GM23248 (cell line): ENCODE data around the gene EGLN3. TPM values are rescaled to one million over a fixed set of nuclear protein-coding genes. Genes with fewer than 3 reads are reported as not detected.

Experiments used
- DNase-seq: peaks from one replicate; pipeline ENCODE4 v3.0.0-alpha.2; 2015
- H2AFZ ChIP-seq: fragments of 200-600 bp; sonication (generic); 2 replicates; pipeline ENCODE4 v1.6.1; 2016; ENCODE audit warnings: antibody characterized with exemption
- H3F3A ChIP-seq: fragments of 200-600 bp; sonication (generic); 2 replicates; pipeline ENCODE4 v1.6.1; 2016; ENCODE audit warnings: mild to moderate bottlenecking, antibody characterized with exemption, mixed run types; ENCODE audit not compliant: insufficient read depth
- H3K27ac ChIP-seq: fragments of 200-600 bp; sonication (generic); 2 replicates; pipeline ENCODE4 v1.5.1; 2016; ENCODE audit warnings: mild to moderate bottlenecking
- H3K27me3 ChIP-seq: fragments of 200-600 bp; sonication (generic); replicated peaks from 2 replicates; pipeline ENCODE4 v1.6.1; 2016; ENCODE audit warnings: mild to moderate bottlenecking; ENCODE audit not compliant: insufficient read depth
- H3K36me3 ChIP-seq: fragments of 200-600 bp; sonication (generic); 2 replicates; pipeline ENCODE4 v1.6.1; 2016; ENCODE audit warnings: low read depth, mild to moderate bottlenecking
- H3K4me1 ChIP-seq: fragments of 200-600 bp; sonication (generic); 2 replicates; pipeline ENCODE4 v1.6.1; 2016; ENCODE audit warnings: mild to moderate bottlenecking; ENCODE audit not compliant: insufficient read depth
- H3K4me2 ChIP-seq: fragments of 200-600 bp; sonication (generic); one replicate; pipeline ENCODE4 v1.6.1; 2016; ENCODE audit warnings: mild to moderate bottlenecking; ENCODE audit not compliant: unreplicated experiment
- H3K4me3 ChIP-seq: fragments of 200-600 bp; sonication (generic); 2 replicates; pipeline ENCODE4 v1.5.1; 2016; ENCODE audit warnings: mild to moderate bottlenecking
- H3K79me2 ChIP-seq: fragments of 200-600 bp; sonication (generic); 2 replicates; pipeline ENCODE4 v1.6.1; 2016; ENCODE audit warnings: mild to moderate bottlenecking; ENCODE audit not compliant: insufficient read depth
- H3K9ac ChIP-seq: fragments of 200-600 bp; sonication (generic); 2 replicates; pipeline ENCODE4 v1.6.1; 2016; ENCODE audit warnings: mild to moderate bottlenecking
- H3K9me2 ChIP-seq: fragments of 200-600 bp; sonication (generic); 2 replicates; pipeline ENCODE4 v1.6.1; 2016; ENCODE audit warnings: mixed run types, mild to moderate bottlenecking, moderate library complexity; ENCODE audit not compliant: insufficient read depth
- H3K9me3 ChIP-seq: fragments of 200-600 bp; sonication (generic); one replicate; pipeline ENCODE4 v1.6.1; 2017; ENCODE audit warnings: low read depth
- H4K20me1 ChIP-seq: fragments of 200-600 bp; sonication (generic); 2 replicates; pipeline ENCODE4 v1.6.0; 2016; ENCODE audit not compliant: insufficient read depth
- EZH2 ChIP-seq: fragments of 200-600 bp; sonication (generic); IDR thresholded peaks from 2 replicates; pipeline ENCODE4 v1.6.1; 2018; ENCODE audit warnings: antibody characterized with exemption, mild to moderate bottlenecking; ENCODE audit not compliant: insufficient read depth, poor library complexity, severe bottlenecking
- EZH2phosphoT487 ChIP-seq: fragments of 200-600 bp; sonication (generic); IDR thresholded peaks from 2 replicates; pipeline ENCODE4 v1.6.1; 2018; ENCODE audit warnings: antibody characterized with exemption, moderate library complexity, mild to moderate bottlenecking, low read depth; ENCODE audit not compliant: insufficient read depth
- WGBS, 2 experiments: methylation state at CpG; one replicate each; pipeline ENCODE4 v1.1.6; 2015 to 2017; ENCODE audit warnings: low lambda C conversion rate in 2 of 2, low coverage in 1 of 2; ENCODE audit errors: missing lambda C conversion rate in 2 of 2; 5-methylcytosine and 5-hydroxymethylcytosine counted together
- in situ Hi-C: fragments of 300-500 bp; cut with MboI; formaldehyde crosslinking; loops from 2 replicates; pipeline ENCODE4 v1.15.0; 2020
- polyA plus RNA-seq: library from polyadenylated mRNA; unstranded; fragments of >200 nt; fragmentation: Nextera tagmentation; extraction: Ambion mirVana; gene quantifications from 2 replicates; pipeline ENCODE4 v1.2.1, GENCODE V29; 2016
- total RNA-seq: library from RNA; depleted of rRNA; stranded (reverse); fragments of >200 nt; shearing (Covaris generic); gene quantifications from 2 replicates; pipeline ENCODE4 v1.2.3, GENCODE V29; 2014

The EGLN3 gene
- total and polyA plus RNA-seq, 2 experiments from 2014 or later: 0.11 to 0.22 TPM

GRCh38 chr14:33932576-33933345 lies 18.1 kb downstream of the EGLN3 start:
- in situ Hi-C loops: no loop called here
- Histone ChIP-seq H3K9ac (no peak overlapping the region), H3K27me3 (no peaks in the 10 kb centered on the region)

GRCh38 chr14:33932033-33932432 lies 18.8 kb downstream of the EGLN3 start:
- 73 to 75% methylated on average over 3 of the region's 3 CpGs for WGBS, 2 experiments
- TF ChIP-seq EZH2phosphoT487 (no peak), EZH2 (no peak)
- in situ Hi-C loops: no loop called here
- Histone ChIP-seq H3K9ac (no peak overlapping the region), H3K4me1 (no peaks in the 10 kb centered on the region), H3K27me3 (no peaks in the 10 kb centered on the region), H3F3A (no peaks in the 10 kb centered on the region), H3K4me2 (no peak overlapping the region), H2AFZ (no peak overlapping the region), H3K9me2 (no peaks in the 10 kb centered on the region), H3K4me3 (no peak overlapping the region), H3K79me2 (no peaks in the 10 kb centered on the region), H3K36me3 (no peaks in the 10 kb centered on the region), H4K20me1 (no peaks in the 10 kb centered on the region), H3K27ac (no peak overlapping the region), H3K9me3 (no peaks in the 10 kb centered on the region)
- no peak for DNase-seq

More at GRCh38 chr14:33932576-33933345, 18.1 kb downstream of the EGLN3 start:
- no peak overlapping the region for H3K27ac ChIP-seq
- WGBS, 2 experiments: 78 to 79% methylated on average over 4 of the region's 4 CpGs
- H3K36me3 ChIP-seq: no peaks in the 10 kb centered on the region
- no peak for DNase-seq
- no peak overlapping the region for H3K4me3 ChIP-seq
- no peaks in the 10 kb centered on the region for H3K9me3 ChIP-seq
- no peak overlapping the region for H2AFZ ChIP-seq
- H4K20me1 ChIP-seq: no peaks in the 10 kb centered on the region
- TF ChIP-seq EZH2: no peak
- TF ChIP-seq EZH2phosphoT487: no peak
- H3F3A ChIP-seq: no peaks in the 10 kb centered on the region
- no peak overlapping the region for H3K4me2 ChIP-seq
- no peaks in the 10 kb centered on the region for H3K9me2 ChIP-seq
- H3K4me1 ChIP-seq: no peaks in the 10 kb centered on the region
- no peaks in the 10 kb centered on the region for H3K79me2 ChIP-seq

- Histone ChIP-seq H3K36me3 (no peaks in the 10 kb centered on the region), H3K9ac (no peak overlapping the region), H3K27ac (no peak overlapping the region), H3K27me3 (no peaks in the 10 kb centered on the region), H3K4me1 (no peaks in the 10 kb centered on the region), H4K20me1 (no peaks in the 10 kb centered on the region), H3K4me2 (no peak overlapping the region), H2AFZ (no peak overlapping the region), H3K9me2 (no peaks in the 10 kb centered on the region), H3F3A (no peaks in the 10 kb centered on the region), H3K9me3 (no peaks in the 10 kb centered on the region), H3K4me3 (no peak overlapping the region), H3K79me2 (no peaks in the 10 kb centered on the region)
- in situ Hi-C loops: no loop called here
- no peak for DNase-seq
- TF ChIP-seq EZH2phosphoT487: no peak
- no peak for TF ChIP-seq EZH2
- WGBS, 2 experiments: 72 to 91% methylated on average over 1 of the region's 1 CpG
Observed at GRCh38 chr14:33931461-33931860, 19.4 kb downstream of the EGLN3 start.

GRCh38 chr14:33930439-33930838 lies 20.4 kb downstream of the EGLN3 start:
- H3K4me1 ChIP-seq: no peaks in the 10 kb centered on the region
- no peak overlapping the region for H2AFZ ChIP-seq
- DNase-seq: peak; percentile 24
- H3F3A ChIP-seq: no peaks in the 10 kb centered on the region
- TF ChIP-seq EZH2 (no peak), EZH2phosphoT487 (no peak)
- no peak overlapping the region for H3K27ac ChIP-seq
- in situ Hi-C loops: no loop called here
- H3K9ac ChIP-seq: no peak overlapping the region
- 46 to 55% methylated on average over 2 of the region's 2 CpGs for WGBS, 2 experiments
- H3K9me3 ChIP-seq: no peaks in the 10 kb centered on the region
- H3K79me2 ChIP-seq: no peaks in the 10 kb centered on the region
- no peaks in the 10 kb centered on the region for H3K9me2 ChIP-seq
- no peak overlapping the region for H3K4me3 ChIP-seq
- H3K36me3 ChIP-seq: no peaks in the 10 kb centered on the region
- no peaks in the 10 kb centered on the region for H3K27me3 ChIP-seq
- H4K20me1 ChIP-seq: no peaks in the 10 kb centered on the region
- no peak overlapping the region for H3K4me2 ChIP-seq
